Lung (tissue), 12 donors: ENCODE measurements around the gene TTC32. TPM values are rescaled to one million over a fixed set of nuclear protein-coding genes. Genes with fewer than 3 reads are reported as not detected.

Source experiments
- ATAC-seq: fragments of 200-7000 bp; cut with Tn5 transposase; one replicate; pipeline ENCODE4 v1.9.1; 2020; ENCODE audit warnings: moderate number of reproducible peaks; ENCODE audit not compliant: insufficient read depth, low FRiP score
- DNase-seq, 3 donors: peaks; one replicate each; pipeline ENCODE4 v3.0.0-alpha.2; 2013 to 2017
- H3K27ac ChIP-seq, 2 donors: one replicate each; pipeline ENCODE4 v1.5.1; 2013; ENCODE audit warnings: mild to moderate bottlenecking in 2 of 2, moderate library complexity in 2 of 2, control low read depth in 1 of 2, inconsistent platforms in 1 of 2, low read depth in 1 of 2, low read length in 1 of 2
- H3K27me3 ChIP-seq, 3 donors: one replicate each; pipeline ENCODE4 v1.5.1; 2013; ENCODE audit warnings: low read length in 2 of 3; ENCODE audit not compliant: control insufficient read depth in 3 of 3, insufficient read depth in 3 of 3
- H3K36me3 ChIP-seq, 4 donors: one replicate each; pipeline ENCODE4 v1.5.1; 2013; ENCODE audit warnings: low read length in 4 of 4, mild to moderate bottlenecking in 1 of 4, moderate library complexity in 1 of 4; ENCODE audit not compliant: control insufficient read depth in 4 of 4, insufficient read depth in 4 of 4
- H3K4me1 ChIP-seq, 5 donors: one replicate each; pipeline ENCODE4 v1.5.1; 2013; ENCODE audit warnings: low read length in 5 of 5, mild to moderate bottlenecking in 2 of 5, moderate library complexity in 1 of 5; ENCODE audit not compliant: control insufficient read depth in 5 of 5, insufficient read depth in 5 of 5
- H3K4me3 ChIP-seq: one replicate; pipeline ENCODE4 v1.5.1; 2013; ENCODE audit warnings: mild to moderate bottlenecking, control low read depth, moderate library complexity
- H3K9ac ChIP-seq, 2 donors: one replicate each; pipeline ENCODE4 v1.5.1; 2013; ENCODE audit warnings: low read length in 2 of 2, control low read depth in 1 of 2; ENCODE audit not compliant: insufficient read depth in 1 of 2
- H3K9me3 ChIP-seq, 4 donors: one replicate each; pipeline ENCODE4 v1.5.1; 2013; ENCODE audit warnings: low read length in 3 of 4, mild to moderate bottlenecking in 1 of 4, moderate library complexity in 1 of 4; ENCODE audit not compliant: control insufficient read depth in 4 of 4, insufficient read depth in 3 of 4
- WGBS, 2 donors: extraction: QIAGEN DNeasy Blood & Tissue Kit; methylation state at CpG; one replicate each; pipeline ENCODE4 v1.1.7; 2013; 5-methylcytosine and 5-hydroxymethylcytosine counted together
- polyA plus RNA-seq, 2 donors: library from polyadenylated mRNA; stranded (reverse); fragments of 200-250 nt; gene quantifications; one replicate each; pipeline ENCODE4 v1.2.1, GENCODE V29; 2013
- total RNA-seq, 2 donors: library from RNA; depleted of rRNA in 1 of 2; stranded (reverse); fragments of >200 nt in 1 of 2; gene quantifications; one replicate each; pipeline ENCODE4 v1.2.1, GENCODE V29; 2014 to 2021
- TF ChIP-seq, protein P1 (sequence below): IDR thresholded peaks from 2 replicates; pipeline ENCODE4 v1.5.1; 2012; ENCODE audit warnings: mild to moderate bottlenecking; ENCODE audit errors: control extremely low read depth, extremely low read depth
- donor health status: control.
- donor health status: control.
- donor health status: Bipolar disorder and iron deficiency.
- donor health status: healthy.
- donor health status: DM: yes; HTN: yes; CAD: no.

Gene TTC32
- total and polyA plus RNA-seq, 4 donors, result 11.5 to 47.3 (median 16.2) TPM

DNA sequence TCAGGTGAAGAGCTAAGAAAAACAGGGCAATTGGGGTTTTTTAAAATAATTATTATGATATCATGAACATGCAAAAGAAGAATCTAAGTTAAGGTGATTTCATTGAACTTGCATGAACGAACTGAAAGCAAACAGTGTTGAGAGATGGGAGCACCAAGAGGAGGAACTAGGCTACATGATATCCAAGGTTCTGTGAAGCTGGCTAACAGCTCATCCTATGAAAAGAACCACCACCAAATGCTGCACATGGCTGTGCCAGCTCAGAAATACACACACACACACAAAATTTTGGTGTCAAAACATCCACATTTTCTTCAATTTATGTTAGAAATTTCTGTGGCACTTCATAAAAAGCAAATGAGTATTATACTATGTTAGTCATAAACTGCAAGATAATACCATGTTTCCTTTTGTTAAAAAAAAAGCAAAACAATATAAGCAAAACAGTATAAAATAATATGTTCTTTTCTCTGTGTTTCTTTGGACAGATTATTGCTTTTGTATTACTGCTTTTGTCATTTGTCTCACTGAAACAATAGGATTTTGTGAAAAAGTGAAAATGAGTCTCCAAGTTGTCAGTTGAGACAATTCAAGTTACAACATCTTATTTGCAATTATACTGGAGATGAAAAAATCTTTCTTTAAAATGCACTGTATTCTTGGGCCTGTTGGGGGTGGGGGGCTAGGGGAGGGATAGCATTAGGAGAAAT, 12.6 kb upstream of the TTC32 start:
- TF ChIP-seq, protein P1, sequence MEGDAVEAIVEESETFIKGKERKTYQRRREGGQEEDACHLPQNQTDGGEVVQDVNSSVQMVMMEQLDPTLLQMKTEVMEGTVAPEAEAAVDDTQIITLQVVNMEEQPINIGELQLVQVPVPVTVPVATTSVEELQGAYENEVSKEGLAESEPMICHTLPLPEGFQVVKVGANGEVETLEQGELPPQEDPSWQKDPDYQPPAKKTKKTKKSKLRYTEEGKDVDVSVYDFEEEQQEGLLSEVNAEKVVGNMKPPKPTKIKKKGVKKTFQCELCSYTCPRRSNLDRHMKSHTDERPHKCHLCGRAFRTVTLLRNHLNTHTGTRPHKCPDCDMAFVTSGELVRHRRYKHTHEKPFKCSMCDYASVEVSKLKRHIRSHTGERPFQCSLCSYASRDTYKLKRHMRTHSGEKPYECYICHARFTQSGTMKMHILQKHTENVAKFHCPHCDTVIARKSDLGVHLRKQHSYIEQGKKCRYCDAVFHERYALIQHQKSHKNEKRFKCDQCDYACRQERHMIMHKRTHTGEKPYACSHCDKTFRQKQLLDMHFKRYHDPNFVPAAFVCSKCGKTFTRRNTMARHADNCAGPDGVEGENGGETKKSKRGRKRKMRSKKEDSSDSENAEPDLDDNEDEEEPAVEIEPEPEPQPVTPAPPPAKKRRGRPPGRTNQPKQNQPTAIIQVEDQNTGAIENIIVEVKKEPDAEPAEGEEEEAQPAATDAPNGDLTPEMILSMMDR, result no peak
- ATAC-seq (no peak), DNase-seq (no peak)
- H3K4me1 ChIP-seq, result no peaks in the 10 kb centered on the region
- H3K27me3 ChIP-seq, result no peaks in the 10 kb centered on the region
- no peak overlapping the region for H3K27ac ChIP-seq
- H3K9ac ChIP-seq, result no peak overlapping the region
- H3K36me3 ChIP-seq, result peaks cover 0 to 10% (median 4%) of the 10 kb centered on the region in 4 donors
- H3K4me3 ChIP-seq, result no peak overlapping the region
- WGBS, 2 donors, result 86 to 100% methylated on average over 1 of the region's 1 CpG
- no peaks in the 10 kb centered on the region for H3K9me3 ChIP-seq

DNA sequence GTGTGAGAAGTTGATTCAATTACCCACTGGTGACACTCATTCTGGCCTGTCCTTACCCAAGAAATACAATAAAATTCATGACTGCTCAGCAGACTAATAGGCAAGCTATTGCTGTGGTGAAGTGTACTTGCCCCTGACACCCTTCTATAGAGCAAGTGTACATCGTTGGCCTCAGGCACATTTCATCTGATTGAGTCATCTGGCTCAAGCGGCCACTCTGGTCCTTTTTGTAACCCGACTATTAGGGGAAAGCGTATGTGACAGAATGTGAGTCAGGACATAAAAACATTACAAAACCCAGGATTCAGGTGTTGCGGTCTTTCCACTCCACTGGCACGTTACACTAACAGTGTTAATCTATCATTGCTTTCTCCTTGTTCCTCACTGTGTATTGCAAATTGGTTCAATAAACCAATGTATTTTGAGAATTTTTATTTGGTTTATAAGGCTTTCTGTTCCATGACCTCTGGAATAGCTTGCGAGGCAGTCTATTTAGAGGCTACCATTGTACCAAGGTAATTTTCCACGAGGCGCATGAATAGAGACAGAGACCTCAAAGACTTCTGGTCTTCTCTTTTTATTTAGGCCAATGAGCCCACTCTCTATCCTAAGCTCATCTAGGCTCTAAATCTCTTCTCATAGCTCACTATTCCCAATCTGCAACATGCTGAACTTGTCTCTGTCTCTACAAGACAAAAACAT, 10.2 kb upstream of the TTC32 start:
- peaks cover 0 to 10% (median 4%) of the 10 kb centered on the region in 4 donors for H3K36me3 ChIP-seq
- H3K4me3 ChIP-seq, result no peak overlapping the region
- DNase-seq (no peak), ATAC-seq (no peak)
- H3K27ac ChIP-seq, result no peak overlapping the region
- no peaks in the 10 kb centered on the region for H3K9me3 ChIP-seq
- H3K9ac ChIP-seq, result no peak overlapping the region
- H3K4me1 ChIP-seq, result no peaks in the 10 kb centered on the region
- 96 to 97% methylated on average over 9 of the region's 9 CpGs for WGBS, 2 donors
- H3K27me3 ChIP-seq, result no peaks in the 10 kb centered on the region
- TF ChIP-seq, protein P1, result no peak

DNA sequence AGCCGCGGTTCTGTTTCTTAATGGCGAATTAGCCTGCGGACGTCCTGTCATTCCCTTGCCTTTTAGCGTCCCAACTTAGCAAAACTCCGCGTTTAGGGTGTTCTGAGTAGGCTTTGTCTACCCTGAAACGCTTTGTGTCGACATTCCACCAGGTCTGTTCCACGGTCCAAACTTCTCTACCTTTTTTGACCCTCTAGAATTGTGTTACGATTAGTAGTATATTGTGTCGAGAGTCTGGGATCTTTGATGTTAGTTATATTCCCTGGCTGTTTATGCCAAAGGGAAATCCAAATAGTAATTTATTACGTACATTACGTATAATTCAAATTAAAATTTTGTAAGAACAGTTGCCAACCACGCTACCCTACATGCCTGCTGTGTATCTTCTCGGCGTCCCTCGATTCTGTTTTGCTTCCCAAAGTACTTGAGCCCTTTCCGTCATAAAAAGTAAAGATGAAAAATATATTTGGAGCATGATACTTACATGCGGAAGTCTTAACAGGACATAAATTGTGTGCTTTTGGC, 495 bp upstream of the TTC32 start:
- no peak for ATAC-seq
- peak overlapping the region; percentile 99 to 100 for H3K9ac ChIP-seq
- no peaks in the 10 kb centered on the region for H3K27me3 ChIP-seq
- peak overlapping the region; percentile 96 to 99 for H3K27ac ChIP-seq
- DNase-seq, result peak in 1 of 3 donors; percentile 76
- H3K9me3 ChIP-seq, result no peaks in the 10 kb centered on the region
- TF ChIP-seq, protein P1, result no peak
- peaks cover 0 to 12% (median 0%) of the 10 kb centered on the region in 4 donors for H3K36me3 ChIP-seq
- H3K4me3 ChIP-seq, result peak overlapping the region; percentile 74
- H3K4me1 ChIP-seq, result peaks cover 5 to 38% (median 22%) of the 10 kb centered on the region in 5 donors
- WGBS, 2 donors, result 0 to 1% methylated on average over 21 of the region's 21 CpGs
